GM21737 (cell line): ENCODE results near the gene SLC30A3.

Source experiments
- ATAC-seq: cut with Tn5 transposase; IDR thresholded peaks from one replicate; pipeline ENCODE4 v1.9.1; 2021; ENCODE audit warnings: mild to moderate bottlenecking, moderate library complexity; ENCODE audit not compliant: unreplicated experiment

SLC30A3 gene

DNA sequence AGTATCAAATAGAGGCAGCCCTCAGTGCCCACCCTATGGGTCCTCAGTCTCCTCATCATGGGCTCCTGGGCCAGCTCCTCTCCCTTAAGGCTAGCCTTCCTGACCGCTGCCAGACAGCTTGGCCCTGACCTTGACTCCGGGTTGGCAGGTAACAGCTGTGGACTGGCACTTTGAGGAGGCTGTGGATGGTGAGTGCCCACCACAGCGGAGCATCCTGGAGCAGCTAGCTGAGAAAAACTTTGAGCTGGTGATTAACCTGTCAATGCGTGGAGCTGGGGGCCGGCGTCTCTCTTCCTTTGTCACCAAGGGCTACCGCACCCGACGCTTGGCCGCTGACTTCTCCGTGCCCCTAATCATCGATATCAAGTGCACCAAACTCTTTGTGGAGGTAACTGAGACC is 26.7 kb downstream of the SLC30A3 start:
- no peak for ATAC-seq

DNA sequence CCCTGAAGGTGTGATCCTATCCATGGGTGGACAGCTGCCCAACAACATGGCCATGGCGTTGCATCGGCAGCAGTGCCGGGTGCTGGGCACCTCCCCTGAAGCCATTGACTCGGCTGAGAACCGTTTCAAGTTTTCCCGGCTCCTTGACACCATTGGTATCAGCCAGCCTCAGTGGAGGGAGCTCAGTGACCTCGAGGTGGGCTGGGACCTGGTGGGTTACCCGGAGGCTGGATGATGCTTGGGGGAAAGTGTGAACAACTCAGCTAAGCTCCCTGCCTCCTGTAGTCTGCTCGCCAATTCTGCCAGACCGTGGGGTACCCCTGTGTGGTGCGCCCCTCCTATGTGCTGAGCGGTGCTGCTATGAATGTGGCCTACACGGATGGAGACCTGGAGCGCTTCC is 29.5 kb downstream of the SLC30A3 start:
- ATAC-seq = no peak

DNA sequence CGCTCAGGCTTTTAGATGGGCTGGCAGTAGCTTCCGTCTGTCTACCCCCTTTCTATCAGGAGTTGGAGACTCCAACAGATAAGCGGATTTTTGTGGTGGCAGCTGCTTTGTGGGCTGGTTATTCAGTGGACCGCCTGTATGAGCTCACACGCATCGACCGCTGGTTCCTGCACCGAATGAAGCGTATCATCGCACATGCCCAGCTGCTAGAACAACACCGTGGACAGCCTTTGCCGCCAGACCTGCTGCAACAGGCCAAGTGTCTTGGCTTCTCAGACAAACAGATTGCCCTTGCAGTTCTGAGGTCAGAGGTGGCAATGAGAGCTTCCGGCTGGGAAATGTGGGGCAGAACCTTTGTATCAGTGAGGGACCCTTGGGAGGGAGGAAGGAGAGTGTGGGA is 30.9 kb downstream of the SLC30A3 start:
- ATAC-seq = no peak

DNA sequence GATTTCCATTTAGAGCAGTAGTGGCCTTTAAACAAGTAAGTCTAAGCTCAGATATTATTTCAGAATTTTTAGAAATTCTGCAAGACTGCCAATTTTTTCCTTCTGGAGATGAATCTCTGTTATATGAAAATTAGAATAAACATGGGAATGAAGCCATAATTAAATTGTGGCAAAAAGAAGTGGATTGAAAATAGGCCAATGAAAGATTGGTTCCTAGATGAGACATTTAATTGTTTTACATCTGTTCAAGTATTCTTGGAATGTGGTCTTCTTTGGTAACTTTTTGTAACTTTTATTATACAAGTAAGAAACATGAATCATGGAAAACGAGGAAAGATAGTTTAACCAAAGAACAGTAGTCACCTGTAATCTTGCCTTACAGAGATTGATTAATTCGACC is 35.3 kb downstream of the SLC30A3 start:
- no peak for ATAC-seq

DNA sequence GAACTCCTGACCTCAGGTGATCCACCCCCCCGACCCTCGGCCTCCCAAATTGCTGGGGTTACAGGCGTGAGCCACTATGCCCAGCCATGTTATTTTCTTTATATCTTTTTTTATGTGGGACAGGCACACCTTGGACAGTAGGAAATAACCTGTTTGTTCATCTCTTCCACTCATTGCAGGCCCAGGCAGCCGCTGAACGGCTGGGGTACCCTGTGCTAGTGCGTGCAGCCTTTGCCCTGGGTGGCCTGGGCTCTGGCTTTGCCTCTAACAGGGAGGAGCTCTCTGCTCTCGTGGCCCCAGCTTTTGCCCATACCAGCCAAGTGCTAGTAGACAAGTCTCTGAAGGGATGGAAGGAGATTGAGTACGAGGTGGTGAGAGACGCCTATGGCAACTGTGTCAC is 37.3 kb downstream of the SLC30A3 start:
- no peak for ATAC-seq

DNA sequence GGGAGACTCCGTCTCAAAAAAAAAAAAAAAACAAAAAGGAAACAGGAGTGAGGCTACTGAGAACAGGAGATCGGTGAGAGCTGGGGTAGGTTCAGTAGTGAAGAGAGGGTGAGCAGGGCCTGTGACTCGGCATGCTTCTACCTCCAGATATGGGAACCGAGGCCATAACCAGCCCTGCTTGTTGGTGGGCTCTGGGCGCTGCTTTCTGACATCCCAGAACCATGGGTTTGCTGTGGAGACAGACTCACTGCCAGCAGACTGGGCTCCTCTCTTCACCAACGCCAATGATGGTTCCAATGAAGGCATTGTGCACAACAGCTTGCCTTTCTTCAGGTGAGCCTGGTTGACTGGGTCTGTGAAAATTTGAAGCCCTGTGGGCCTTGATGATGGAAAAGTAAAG is 39.4 kb downstream of the SLC30A3 start:
- no peak for ATAC-seq

DNA sequence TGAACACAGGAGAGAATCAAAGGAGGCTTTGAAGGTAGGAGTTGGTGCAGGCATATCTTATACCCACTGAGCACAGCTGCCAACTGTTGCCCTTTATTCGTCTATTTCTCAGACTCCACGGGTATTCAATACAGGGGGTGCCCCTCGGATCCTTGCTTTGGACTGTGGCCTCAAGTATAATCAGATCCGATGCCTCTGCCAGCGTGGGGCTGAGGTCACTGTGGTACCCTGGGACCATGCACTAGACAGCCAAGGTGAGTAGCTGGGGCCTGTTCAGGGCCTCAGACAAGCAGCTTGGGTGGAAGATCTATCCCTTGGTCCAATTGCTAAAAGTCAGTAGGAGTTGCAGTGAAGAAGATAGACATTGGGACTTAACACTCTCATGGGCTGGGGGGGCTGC is 40.4 kb downstream of the SLC30A3 start:
- ATAC-seq = no peak

DNA sequence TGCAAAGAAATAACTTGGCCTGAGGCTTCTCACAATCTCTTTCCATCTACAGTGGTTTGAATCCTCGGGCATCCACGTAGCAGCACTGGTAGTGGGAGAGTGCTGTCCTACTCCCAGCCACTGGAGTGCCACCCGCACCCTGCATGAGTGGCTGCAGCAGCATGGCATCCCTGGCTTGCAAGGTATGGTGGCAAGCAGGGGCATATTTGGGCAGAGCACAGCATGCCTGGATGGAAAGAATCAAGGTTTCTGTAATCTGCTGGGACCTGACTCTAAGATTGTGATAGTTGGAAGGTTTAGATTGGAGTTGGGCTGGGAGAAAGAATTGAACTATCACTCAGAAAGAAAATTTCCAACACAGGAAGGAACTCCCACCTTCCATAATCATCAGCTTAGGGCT is 41.7 kb downstream of the SLC30A3 start:
- ATAC-seq = no peak

DNA sequence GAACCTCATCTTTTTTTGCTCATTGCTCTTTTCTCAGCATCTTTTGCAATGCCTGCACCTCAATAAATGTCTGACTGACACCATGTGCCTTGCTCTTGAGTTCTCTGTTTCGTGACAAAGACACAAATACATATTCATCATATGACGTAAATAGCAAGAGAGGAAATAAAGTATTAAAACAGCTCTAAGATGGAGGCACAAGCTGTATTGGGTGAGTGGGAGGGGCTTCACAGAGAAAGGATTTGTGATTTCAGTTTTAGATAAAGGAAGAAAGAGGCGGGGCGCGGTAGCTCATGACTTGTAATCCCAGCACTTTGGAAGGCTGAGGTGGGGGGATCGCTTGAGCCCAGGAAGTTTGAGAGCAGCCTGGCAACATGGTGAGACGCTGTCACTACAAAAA is 42.8 kb downstream of the SLC30A3 start:
- no peak for ATAC-seq

DNA sequence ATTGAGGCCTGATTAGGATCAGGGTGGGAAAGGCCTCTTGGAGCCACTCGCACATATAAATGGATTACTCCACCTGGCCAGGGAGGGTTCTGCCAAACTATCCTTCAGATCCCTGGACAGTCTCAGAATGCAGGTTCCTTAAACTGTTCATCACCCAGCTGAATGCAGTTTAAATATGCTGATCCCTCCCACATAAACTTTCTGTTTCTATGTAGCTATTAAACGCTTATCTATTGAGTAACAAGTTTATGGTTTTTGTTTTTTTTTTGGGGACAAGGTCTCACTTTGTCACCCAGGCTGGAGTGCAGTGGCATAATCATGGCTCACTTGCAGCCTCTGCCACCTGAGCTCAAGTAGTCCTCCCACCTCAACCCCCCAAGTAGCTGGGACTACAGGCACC is 43.8 kb downstream of the SLC30A3 start:
- ATAC-seq = no peak

DNA sequence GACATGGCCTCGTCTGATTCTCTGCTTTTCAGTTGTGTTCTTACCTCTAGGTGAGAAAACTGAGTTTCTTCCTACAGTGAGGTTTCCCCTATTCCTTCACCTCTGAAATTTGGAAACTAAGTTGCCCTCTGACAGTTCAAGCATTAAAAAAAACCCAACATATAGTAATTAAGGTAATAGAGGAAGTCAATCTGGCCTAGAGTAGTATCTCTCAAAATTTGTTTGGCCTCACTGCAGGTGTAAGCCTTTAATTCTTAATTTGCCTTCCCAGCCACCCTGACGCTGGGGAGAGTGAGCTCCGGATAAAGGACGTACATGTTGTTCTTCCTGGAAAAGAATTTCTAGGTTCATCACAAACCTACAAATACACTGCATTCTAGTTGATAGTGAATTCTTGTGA is 44.2 kb downstream of the SLC30A3 start:
- ATAC-seq = no peak

DNA sequence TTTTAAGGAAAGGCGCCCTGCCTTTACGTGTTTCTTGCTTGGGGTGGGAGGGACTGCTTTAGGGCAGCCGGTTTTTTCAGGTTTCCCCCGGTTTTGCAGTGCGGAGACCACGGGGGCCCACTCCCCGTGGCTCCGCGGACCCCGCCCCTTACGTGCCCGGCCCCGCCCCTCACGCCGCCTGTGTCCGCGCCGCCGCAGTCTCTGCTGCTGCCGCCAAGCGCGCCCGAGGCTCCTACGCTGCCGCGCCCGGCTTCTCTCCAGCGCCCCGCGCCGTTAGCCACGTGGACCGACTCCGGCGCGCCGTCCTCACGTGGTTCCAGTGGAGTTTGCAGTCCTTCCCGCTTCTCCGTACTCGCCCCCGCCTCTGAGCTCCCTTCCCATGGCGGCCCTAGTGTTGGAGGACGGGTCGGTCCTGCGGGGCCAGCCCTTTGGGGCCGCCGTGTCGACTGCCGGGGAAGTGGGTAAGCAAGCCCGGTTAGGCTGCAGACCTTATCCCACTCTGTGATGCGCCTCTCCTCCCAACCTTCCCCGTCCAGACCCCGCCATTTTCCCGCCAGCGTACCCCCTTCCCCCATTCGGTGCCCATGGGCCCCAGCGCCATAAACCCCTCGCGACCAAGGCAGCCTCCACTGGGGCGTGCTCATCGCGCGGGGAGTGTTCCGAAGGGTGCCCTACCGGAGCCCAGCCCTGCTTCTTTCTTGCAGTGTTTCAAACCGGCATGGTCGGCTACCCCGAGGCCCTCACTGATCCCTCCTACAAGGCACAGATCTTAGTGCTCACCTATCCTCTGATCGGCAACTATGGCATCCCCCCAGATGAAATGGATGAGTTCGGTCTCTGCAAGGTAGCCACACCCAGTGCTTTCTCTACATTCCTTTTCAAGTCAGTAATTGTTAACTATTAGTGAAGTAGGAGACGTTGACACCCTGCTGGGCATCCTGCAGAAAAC is 45.4 kb downstream of the SLC30A3 start, which contains the start of gene CAD:
TSS of gene CAD (plus strand) at position 197 of the 949 bp plus-strand sequence. CDS start at position 380, 183 bp downstream.
- ATAC-seq = peak; percentile 77

DNA sequence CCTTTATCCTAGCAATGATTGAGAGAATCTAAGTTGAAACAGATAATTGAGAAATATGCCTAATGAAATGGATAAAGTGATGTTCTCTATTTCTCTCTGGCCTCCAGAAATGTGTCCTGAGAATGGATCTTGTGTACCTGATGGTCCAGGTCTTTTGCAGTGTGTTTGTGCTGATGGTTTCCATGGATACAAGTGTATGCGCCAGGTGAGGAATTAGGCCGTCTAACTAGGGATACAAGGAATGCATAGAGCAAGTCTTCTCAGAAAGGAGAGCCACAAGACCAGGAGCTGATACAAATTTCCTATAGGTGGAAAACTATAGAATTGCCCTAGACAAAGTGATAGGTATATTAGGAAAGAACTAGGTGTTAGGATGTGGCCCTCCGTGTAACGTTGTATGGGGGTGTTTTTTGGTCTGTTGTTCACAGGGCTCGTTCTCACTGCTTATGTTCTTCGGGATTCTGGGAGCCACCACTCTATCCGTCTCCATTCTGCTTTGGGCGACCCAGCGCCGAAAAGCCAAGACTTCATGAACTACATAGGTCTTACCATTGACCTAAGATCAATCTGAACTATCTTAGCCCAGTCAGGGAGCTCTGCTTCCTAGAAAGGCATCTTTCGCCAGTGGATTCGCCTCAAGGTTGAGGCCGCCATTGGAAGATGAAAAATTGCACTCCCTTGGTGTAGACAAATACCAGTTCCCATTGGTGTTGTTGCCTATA is 46.3 kb downstream of the SLC30A3 start:
- ATAC-seq = no peak

DNA sequence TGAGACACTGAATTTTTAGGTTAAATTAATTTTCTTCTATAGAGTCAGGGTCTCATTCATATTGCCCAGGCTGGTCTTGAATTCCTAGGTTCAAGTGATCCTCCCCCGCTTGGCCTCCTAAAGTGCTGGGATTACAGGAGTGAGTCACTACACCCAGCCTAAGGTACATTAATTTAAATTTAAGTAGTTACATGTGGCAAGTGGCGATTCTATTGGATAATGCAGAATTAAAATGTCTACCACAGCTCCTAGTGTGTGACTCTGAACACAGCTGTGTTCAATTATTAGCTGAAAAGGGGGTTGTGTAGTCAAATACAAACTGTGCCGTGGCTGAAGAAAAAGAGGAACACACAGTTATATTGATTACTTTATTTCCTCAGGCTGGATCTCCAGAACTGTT is 47.9 kb downstream of the SLC30A3 start:
- no peak for ATAC-seq

DNA sequence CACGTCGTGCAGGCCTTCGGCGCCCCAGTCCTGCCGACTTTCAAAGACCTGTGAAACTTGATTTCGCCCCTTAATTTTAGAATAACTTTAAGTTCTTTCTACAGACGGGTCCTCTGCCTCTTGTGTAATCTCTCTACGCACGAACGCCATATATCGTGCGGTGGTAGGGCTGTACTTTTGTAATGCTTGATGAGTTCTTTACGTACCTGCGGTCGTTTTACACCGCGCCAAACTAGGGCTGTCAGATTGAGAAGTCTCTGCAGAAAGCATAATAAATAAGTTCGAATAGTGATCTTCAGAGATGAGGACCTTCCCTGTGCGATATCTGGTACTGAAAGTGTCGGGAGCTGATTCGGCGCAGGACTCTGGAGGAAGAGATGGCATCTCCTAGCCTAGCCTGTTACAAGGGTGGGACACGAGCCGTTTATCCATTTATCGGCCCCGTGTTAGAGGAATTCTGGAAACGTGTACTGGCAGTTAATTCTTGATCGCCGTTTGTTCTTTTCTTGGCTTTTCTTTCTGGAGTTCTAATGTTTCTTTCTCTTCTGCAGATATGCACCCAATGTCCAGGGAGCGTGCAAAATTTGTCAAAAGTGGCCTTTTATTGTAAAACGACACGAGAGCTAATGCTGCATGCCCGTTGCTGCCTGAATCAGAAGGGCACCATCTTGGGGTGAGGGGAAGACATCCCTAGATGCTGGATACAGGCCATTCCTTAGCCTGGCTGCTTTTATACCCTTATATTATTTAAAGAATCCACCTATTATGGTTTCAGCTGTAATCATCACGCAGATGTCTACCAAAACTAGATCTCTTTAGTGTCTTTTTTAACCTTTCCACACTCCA is 50.0 kb downstream of the SLC30A3 start:
- ATAC-seq = peak; percentile 5

DNA sequence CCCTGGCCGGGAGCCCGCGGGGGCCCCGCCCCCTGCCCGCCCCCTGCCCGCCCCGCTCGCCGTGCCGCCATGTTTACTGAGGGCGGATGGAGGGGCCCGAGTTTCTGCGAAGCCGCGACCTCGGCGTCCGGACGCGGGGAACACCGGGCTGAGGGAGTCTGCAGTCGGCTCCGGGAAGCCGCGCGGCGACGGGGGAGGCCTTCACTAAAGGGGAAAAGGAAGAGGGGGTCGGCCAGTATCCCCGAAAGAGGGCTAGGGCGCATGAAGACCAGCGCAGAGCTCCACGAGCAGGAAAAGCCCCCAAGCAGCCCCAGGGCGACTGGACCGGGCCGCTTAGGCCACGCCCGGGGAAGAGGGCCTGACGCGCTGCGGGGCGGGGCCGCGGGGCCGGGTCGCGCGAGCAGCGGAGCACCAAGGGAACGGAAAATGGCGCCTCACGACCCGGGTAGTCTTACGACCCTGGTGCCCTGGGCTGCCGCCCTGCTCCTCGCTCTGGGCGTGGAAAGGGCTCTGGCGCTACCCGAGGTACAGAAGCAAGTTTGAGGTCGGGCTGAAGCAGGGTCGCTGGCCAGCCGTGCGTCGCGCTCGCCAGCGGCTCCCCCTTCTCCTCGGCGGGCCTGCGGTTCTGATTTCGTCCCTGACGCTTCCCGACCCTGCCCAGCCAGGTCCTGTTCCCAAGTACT is 50.8 kb downstream of the SLC30A3 start, which contains the start of the genes ATRAID and SLC5A6:
TSS of gene ATRAID (plus strand) at position 99 of the 683 bp plus-strand sequence. CDS start at position 427, 328 bp downstream.
TSS of gene SLC5A6 (minus strand) at position 326 of the 683 bp plus-strand sequence. CDS start 4,618 bp downstream, outside the sequence.
- ATAC-seq = peak; percentile 80

DNA sequence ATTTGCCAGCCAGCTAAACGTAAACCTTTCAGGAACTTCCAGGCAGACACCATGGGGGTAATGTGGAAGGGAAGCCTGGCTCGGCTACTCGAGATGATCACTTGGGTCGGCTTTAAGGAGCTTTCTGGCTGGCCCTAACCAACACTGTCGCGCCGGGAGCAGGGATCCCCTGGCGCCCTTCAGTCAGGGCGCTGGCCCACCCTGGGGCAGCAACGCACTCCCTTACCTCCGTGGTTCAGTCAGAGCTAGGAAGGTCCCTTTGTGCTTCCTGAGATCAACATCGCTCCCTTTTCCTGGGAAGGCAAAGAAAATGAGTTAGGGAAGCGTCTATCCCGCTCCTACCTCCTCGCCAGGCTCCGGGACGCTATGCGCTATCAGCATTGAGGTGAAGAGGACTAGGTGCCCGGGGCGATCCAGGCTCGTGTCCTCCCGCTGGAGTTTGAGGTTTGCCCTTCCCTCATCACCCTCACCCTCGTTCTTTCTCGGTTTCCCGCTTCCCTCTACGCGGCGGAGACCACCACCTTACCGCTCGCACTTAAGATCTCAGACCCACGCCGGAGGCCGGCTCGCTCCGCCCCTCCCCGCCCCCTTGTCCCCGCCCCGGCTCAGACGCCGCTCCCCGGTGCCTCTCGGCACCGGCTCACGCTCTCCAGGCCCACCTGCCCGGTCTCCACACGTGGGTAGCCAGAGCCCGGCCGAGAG is 51.5 kb downstream of the SLC30A3 start:
- no peak for ATAC-seq

DNA sequence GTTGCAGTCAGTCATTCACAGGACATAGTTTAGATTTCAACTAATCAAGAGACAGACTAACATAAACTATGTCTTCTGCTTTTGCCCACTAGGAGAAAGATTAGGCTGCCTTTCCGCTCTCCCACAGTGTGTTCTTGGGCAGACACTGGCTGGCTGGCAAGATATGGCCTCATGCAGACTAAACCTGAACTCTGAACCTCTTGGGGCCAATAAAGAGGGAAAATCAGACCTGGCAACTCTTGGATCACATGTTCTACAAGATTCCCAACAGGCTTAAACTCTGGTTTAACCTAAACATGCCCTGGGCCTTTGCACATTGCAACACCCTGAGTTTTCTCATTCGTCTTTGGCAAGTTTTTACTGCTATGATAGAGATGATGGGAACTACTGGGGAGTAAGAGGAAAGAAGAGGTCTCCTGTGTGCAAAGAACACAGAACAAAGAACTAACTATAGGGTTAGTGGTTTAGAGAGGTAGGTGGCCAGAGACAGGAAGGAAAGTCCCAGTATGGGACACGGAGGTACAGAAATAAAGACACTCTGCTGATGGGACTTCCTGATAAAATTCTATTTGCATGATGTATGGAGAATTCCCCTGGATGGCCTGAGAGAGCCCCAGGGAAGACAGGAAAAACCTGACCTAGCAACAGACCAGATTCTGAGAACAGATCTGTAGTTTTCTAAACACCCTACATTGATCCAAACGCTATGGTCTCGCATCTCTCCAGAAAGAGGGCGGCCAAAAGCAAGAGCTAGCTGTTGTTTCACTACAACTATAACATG is 53.0 kb downstream of the SLC30A3 start:
- ATAC-seq = no peak
